Spleen (tissue), 7 donors: Measurements from ENCODE around the gene RANBP1.

Experiments used
- CTCF ChIP-seq, 11 experiments: fragments of 200-600 bp in 7 of 11; fragments of 450-650 bp in 4 of 11; sonication (generic) in 4 of 11; IDR thresholded peaks in 8 of 11; conservative IDR thresholded peaks in 3 of 11; 1 replicate in 7 of 11; 2 replicates in 4 of 11; pipeline versions ENCODE4 v1.4.0 to v1.8.0; 2016 to 2021; ENCODE audit warnings: antibody characterized with exemption in 11 of 11, inconsistent platforms in 4 of 11, mild to moderate bottlenecking in 1 of 11
- POLR2AphosphoS5 ChIP-seq, 3 donors: sonication (generic); formaldehyde crosslinking; IDR thresholded peaks; one replicate each; pipeline ENCODE4 v1.5.1; 2017; ENCODE audit warnings: antibody characterized with exemption in 3 of 3
- donor health status: DM: no; HTN: no; CAD: no; lungs with moderate emphysema.
- donor health status: DM: no; HTN: no; CAD: no.
- donor health status: DM: no; HTN: no; CAD: no.

- TF ChIP-seq CTCF (IDR thresholded peaks at IDR 0.05 in 8 of 11, conservative IDR thresholded peaks at IDR 0.05 in 3 of 11) (no peak), POLR2AphosphoS5 (IDR thresholded peaks at IDR 0.05) (no peak)
Observed at GRCh38 chr22:20135806-20136602, 20.1 kb downstream of the RANBP1 start.
